K562 (cell line): ENCODE data around the gene TACC3. TPM values are rescaled to one million over a fixed set of nuclear protein-coding genes. Genes with fewer than 3 reads are reported as not detected.

ENCODE experiments used
- ATF1 ChIP-seq, 2 experiments: fragments of 450-650 bp in 1 of 2; IDR thresholded peaks; 2 replicates each; pipeline ENCODE4 v1.6.1; 2016; ENCODE audit warnings: missing compliant biosample characterization in 1 of 2, missing genetic modification characterization in 1 of 2
- ESRRB ChIP-seq: fragments of 250-450 bp; sonication (Bioruptor Pico); IDR thresholded peaks from 2 replicates; pipeline ENCODE4 v1.5.0; 2020; ENCODE audit warnings: mild to moderate bottlenecking, moderate library complexity, borderline replicate concordance
- ETV5 ChIP-seq: sonication (generic); formaldehyde crosslinking; IDR thresholded peaks from 2 replicates; pipeline ENCODE4 v1.4.0; 2020; ENCODE audit warnings: low read depth, mild to moderate bottlenecking, missing genetic modification reagents
- FOXA3 ChIP-seq, 2 experiments: fragments of 450-650 bp in 1 of 2; sonication (generic) in 1 of 2; formaldehyde crosslinking; IDR thresholded peaks in 1 of 2; conservative IDR thresholded peaks in 1 of 2; 2 replicates each; pipeline versions ENCODE4 v1.4.0 to v1.8.0; 2020 to 2022; ENCODE audit warnings: mild to moderate bottlenecking in 2 of 2, missing genetic modification reagents in 1 of 2
- IFI16 ChIP-seq: fragments of 250-450 bp; sonication (Bioruptor Pico); IDR thresholded peaks from 2 replicates; pipeline ENCODE4 v2.1.2; 2022; ENCODE audit warnings: mild to moderate bottlenecking, inconsistent platforms
- KLF13 ChIP-seq: fragments of 450-650 bp; IDR thresholded peaks from 2 replicates; pipeline ENCODE4 v1.6.1; 2016; ENCODE audit warnings: missing genetic modification characterization, low read depth, mild to moderate bottlenecking, missing compliant biosample characterization, moderate library complexity, borderline replicate concordance
- RBFOX2 ChIP-seq: fragments of 200-400 bp; formaldehyde crosslinking; IDR thresholded peaks from 2 replicates; pipeline ENCODE4 v1.6.1; 2017; ENCODE audit warnings: low read depth, mild to moderate bottlenecking, low read length, moderate library complexity
- RBM14 ChIP-seq: fragments of 200-400 bp; formaldehyde crosslinking; IDR thresholded peaks from 2 replicates; pipeline ENCODE4 v1.6.1; 2018; ENCODE audit warnings: low read depth, mild to moderate bottlenecking, low read length, moderate library complexity, borderline replicate concordance; ENCODE audit not compliant: insufficient read depth
- RFX7 ChIP-seq: fragments of 250-450 bp; sonication (Bioruptor Pico); IDR thresholded peaks from 2 replicates; pipeline ENCODE4 v1.5.1; 2021; ENCODE audit warnings: mild to moderate bottlenecking
- RUNX1 ChIP-seq: sonication (generic); IDR thresholded peaks from 2 replicates; pipeline ENCODE4 v1.6.1; 2016; ENCODE audit warnings: antibody characterized with exemption, low read depth
- SMARCA5 ChIP-seq: fragments of 450-650 bp; IDR thresholded peaks from 2 replicates; pipeline ENCODE4 v1.6.1; 2016
- TARDBP ChIP-seq: fragments of 450-650 bp; IDR thresholded peaks from 2 replicates; pipeline ENCODE4 v1.6.1; 2016
- ZNF408 ChIP-seq: fragments of 250-450 bp; sonication (Bioruptor Pico); IDR thresholded peaks from 2 replicates; pipeline ENCODE4 v1.4.0; 2020; ENCODE audit warnings: low read depth, mild to moderate bottlenecking, moderate library complexity
- ZNF561 ChIP-seq: fragments of 450-650 bp; formaldehyde crosslinking; conservative IDR thresholded peaks from 2 replicates; pipeline ENCODE4 v1.4.0; 2020; ENCODE audit warnings: mild to moderate bottlenecking, moderate library complexity
- polyA plus RNA-seq, 8 experiments: library from polyadenylated mRNA; depleted of rRNA in 4 of 8; stranded (reverse) in 5 of 8; unstranded in 3 of 8; fragments of >200 nt; fragmentation: Nextera tagmentation in 2 of 8; fragmentation: Illumina TruSeq in 1 of 8; extraction: Ambion mirVana in 2 of 8; extraction: Trizol in 1 of 8; gene quantifications; 2 replicates each; pipeline versions ENCODE4 v1.2.1 to v1.2.3, GENCODE V29; 2011 to 2014; ENCODE audit warnings: inconsistent platforms in 1 of 8, missing spikeins in 1 of 8
- total RNA-seq, 7 experiments: library from RNA; depleted of rRNA in 6 of 7; stranded (reverse); fragments of >200 nt in 6 of 7; fragmentation: Illumina TruSeq in 2 of 7; extraction: Trizol in 2 of 7; gene quantifications; 2 replicates each; pipeline versions ENCODE4 v1.2.1 to v1.2.3, GENCODE V29; 2011 to 2021; ENCODE audit warnings: low replicate concordance in 1 of 7
- TF ChIP-seq, protein P1 (sequence below): fragments of 200-800 bp; sonication (Bioruptor generic); IDR thresholded peaks from 2 replicates; pipeline ENCODE4 v1.6.1; 2017; ENCODE audit warnings: missing genetic modification characterization, missing compliant biosample characterization
- TF ChIP-seq, protein P2 (sequence below), 2 experiments: fragments of 450-650 bp in 1 of 2; sonication (generic) in 1 of 2; formaldehyde crosslinking; conservative IDR thresholded peaks; 2 replicates each; pipeline versions ENCODE4 v1.4.0 to v1.8.1; 2020 to 2022; ENCODE audit warnings: mild to moderate bottlenecking in 1 of 2, missing genetic modification reagents in 1 of 2
- TF ChIP-seq, protein P3 (sequence below): sonication (generic); formaldehyde crosslinking; IDR thresholded peaks from 2 replicates; pipeline ENCODE4 v1.8.0; 2023; ENCODE audit warnings: mild to moderate bottlenecking, missing genetic modification reagents
- TF ChIP-seq, protein P4 (sequence below): fragments of 450-650 bp; formaldehyde crosslinking; IDR thresholded peaks from 2 replicates; pipeline ENCODE4 v1.4.0; 2020; ENCODE audit warnings: mild to moderate bottlenecking, moderate library complexity

TACC3 gene
- total and polyA plus RNA-seq, 9 of the 15 experiments (the other 6 are each of a cell fraction or from before 2014, with no cell fraction given), result 1.9 to 122 (median 55.6) TPM

DNA sequence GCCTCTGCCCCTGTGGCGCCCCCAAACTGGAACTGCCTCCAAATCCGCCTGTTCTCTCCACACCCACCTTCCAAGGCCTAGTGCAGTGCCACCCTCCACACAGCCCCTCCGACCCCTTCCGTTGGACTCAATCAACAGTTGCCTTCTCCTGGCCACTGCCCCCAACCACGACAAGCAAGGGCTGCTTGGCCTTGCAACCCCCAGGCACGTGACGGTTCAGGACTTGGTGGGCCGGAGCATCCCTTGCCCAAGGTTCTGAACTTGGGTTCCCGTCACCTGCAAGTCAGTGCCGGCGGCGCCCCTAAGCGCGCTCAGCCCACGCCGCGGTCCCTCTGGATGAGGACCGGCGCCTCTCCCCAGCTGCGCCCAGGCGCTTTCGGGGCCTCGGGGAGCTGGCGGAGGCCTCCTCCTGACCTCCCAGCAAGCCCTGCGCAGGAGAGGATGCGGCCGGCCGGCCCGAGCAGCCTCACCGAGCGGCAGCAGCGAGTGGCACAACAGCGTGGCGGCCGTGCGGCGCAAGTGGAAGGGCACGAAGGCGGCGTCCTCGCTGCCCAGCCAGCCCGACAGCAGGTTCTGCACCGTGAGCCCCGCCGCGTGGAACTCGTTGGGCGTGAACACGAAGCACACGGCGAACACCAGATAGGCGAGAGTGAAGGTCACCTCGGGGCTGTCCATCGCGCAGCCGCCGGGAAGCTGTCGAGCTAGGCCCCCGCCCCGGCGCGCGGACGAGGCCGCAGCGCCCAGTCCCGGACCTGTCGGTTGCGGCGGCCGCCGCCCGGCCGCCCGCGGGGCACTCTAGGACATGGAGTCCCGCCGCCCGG lies 948 bp upstream of the TACC3 start (continued):
- TF ChIP-seq RUNX1 (no peak), RFX7 (CRISPR knock-in tag) (no peak), ZNF408 (CRISPR knock-in tag) (no peak), SMARCA5 (no peak), RBM14 (0 out of 2 replicates have a peak, but pooled peaks have one; percentile 75), RBFOX2 (peak; percentile 80), TARDBP (no peak), ETV5 (CRISPR knock-in tag) (0 out of 2 replicates have a peak, but pooled peaks have one; percentile 33), ATF1 (CRISPR knock-in tag; IDR thresholded peaks at IDR 0.05) (no peak), ATF1 (tag; IDR thresholded peaks at IDR 0.05) (no peak), KLF13 (tag) (0 out of 2 replicates have a peak, but pooled peaks have one; percentile 33), FOXA3 (CRISPR knock-in tag; conservative IDR thresholded peaks at IDR 0.05 in 1 of 2, IDR thresholded peaks at IDR 0.05 in 1 of 2) (no peak), IFI16 (CRISPR knock-in tag) (no peak), ESRRB (CRISPR knock-in tag) (no peak), ZNF561 (no peak)
- TF ChIP-seq, protein P1, sequence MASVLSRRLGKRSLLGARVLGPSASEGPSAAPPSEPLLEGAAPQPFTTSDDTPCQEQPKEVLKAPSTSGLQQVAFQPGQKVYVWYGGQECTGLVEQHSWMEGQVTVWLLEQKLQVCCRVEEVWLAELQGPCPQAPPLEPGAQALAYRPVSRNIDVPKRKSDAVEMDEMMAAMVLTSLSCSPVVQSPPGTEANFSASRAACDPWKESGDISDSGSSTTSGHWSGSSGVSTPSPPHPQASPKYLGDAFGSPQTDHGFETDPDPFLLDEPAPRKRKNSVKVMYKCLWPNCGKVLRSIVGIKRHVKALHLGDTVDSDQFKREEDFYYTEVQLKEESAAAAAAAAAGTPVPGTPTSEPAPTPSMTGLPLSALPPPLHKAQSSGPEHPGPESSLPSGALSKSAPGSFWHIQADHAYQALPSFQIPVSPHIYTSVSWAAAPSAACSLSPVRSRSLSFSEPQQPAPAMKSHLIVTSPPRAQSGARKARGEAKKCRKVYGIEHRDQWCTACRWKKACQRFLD (CRISPR knock-in tag), result no peak
- TF ChIP-seq, protein P2, sequence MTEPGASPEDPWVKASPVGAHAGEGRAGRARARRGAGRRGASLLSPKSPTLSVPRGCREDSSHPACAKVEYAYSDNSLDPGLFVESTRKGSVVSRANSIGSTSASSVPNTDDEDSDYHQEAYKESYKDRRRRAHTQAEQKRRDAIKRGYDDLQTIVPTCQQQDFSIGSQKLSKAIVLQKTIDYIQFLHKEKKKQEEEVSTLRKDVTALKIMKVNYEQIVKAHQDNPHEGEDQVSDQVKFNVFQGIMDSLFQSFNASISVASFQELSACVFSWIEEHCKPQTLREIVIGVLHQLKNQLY (CRISPR knock-in tag; conservative IDR thresholded peaks at IDR 0.05), result no peak
- TF ChIP-seq, protein P3, sequence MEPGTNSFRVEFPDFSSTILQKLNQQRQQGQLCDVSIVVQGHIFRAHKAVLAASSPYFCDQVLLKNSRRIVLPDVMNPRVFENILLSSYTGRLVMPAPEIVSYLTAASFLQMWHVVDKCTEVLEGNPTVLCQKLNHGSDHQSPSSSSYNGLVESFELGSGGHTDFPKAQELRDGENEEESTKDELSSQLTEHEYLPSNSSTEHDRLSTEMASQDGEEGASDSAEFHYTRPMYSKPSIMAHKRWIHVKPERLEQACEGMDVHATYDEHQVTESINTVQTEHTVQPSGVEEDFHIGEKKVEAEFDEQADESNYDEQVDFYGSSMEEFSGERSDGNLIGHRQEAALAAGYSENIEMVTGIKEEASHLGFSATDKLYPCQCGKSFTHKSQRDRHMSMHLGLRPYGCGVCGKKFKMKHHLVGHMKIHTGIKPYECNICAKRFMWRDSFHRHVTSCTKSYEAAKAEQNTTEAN, result peak; percentile 84
- TF ChIP-seq, protein P4, sequence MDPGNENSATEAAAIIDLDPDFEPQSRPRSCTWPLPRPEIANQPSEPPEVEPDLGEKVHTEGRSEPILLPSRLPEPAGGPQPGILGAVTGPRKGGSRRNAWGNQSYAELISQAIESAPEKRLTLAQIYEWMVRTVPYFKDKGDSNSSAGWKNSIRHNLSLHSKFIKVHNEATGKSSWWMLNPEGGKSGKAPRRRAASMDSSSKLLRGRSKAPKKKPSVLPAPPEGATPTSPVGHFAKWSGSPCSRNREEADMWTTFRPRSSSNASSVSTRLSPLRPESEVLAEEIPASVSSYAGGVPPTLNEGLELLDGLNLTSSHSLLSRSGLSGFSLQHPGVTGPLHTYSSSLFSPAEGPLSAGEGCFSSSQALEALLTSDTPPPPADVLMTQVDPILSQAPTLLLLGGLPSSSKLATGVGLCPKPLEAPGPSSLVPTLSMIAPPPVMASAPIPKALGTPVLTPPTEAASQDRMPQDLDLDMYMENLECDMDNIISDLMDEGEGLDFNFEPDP (CRISPR knock-in tag), result no peak
